RWPE1 (cell line): ENCODE measurements around the gene COL6A1.

Experiments
- CTCF ChIA-PET: fragments of 350-600 bp; sonication (Branson Sonifier 250); formaldehyde crosslinking; extraction: SDS; loops from one replicate; lab custom pipeline; 2021; lab: Yijun Ruan, JAX
- POLR2A ChIA-PET: fragments of 400-600 bp; formaldehyde crosslinking; extraction: SDS; loops from one replicate; lab custom pipeline; 2020; ENCODE audit warnings: antibody characterized with exemption; ENCODE audit not compliant: low non-redundant PET; lab: Yijun Ruan, JAX
- DNase-seq: peaks from one replicate; pipeline ENCODE4 v3.0.0; 2012; ENCODE audit warnings: low spot score
- H3K27ac ChIP-seq: fragments of 450-650 bp; 2 replicates; pipeline ENCODE4 v1.5.1; 2017
- TF ChIP-seq, protein P1 (sequence below): fragments of 450-650 bp; conservative IDR thresholded peaks from 2 replicates; pipeline ENCODE4 v1.5.1; 2017; ENCODE audit warnings: low read depth, mild to moderate bottlenecking

The COL6A1 gene

DNA sequence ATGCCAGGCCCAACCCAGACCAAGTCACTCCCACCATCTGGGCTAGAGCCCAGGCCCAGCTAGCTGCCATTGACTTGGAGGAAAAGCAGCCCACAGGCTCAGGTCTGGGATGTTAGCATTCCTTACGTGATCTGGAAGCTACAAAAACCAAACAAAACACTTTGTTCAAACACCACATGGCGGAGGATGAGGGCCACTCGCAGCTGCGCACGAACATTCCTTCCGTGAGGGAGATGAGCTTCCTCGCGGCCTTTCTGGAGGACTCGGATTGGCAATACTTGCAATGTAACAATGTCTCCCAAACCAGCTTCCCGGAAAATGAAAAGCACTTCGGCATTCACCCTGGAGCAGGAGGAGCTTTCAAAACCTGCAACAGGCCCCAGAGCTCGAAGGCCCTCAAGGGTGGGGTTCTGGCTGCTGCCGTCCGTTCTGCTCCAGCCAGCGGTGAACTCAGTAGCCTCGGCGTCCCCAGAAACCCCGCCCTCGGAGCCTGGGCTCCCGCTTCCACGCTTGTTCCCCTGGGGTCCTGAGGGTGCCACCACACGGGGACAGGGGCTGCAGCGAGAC, 40.5 kb downstream of the COL6A1 start:
- ChIA-PET CTCF (interaction anchor here (0.5 kb wide), 1 partner anchor 8 kb away, joined by 3 read pairs; no protein-coding TSS in a partner anchor), POLR2A (no interaction called here)
- TF ChIP-seq, protein P1, sequence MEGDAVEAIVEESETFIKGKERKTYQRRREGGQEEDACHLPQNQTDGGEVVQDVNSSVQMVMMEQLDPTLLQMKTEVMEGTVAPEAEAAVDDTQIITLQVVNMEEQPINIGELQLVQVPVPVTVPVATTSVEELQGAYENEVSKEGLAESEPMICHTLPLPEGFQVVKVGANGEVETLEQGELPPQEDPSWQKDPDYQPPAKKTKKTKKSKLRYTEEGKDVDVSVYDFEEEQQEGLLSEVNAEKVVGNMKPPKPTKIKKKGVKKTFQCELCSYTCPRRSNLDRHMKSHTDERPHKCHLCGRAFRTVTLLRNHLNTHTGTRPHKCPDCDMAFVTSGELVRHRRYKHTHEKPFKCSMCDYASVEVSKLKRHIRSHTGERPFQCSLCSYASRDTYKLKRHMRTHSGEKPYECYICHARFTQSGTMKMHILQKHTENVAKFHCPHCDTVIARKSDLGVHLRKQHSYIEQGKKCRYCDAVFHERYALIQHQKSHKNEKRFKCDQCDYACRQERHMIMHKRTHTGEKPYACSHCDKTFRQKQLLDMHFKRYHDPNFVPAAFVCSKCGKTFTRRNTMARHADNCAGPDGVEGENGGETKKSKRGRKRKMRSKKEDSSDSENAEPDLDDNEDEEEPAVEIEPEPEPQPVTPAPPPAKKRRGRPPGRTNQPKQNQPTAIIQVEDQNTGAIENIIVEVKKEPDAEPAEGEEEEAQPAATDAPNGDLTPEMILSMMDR, result no peak
- no peak for DNase-seq
- H3K27ac ChIP-seq, result no peak overlapping the region

DNA sequence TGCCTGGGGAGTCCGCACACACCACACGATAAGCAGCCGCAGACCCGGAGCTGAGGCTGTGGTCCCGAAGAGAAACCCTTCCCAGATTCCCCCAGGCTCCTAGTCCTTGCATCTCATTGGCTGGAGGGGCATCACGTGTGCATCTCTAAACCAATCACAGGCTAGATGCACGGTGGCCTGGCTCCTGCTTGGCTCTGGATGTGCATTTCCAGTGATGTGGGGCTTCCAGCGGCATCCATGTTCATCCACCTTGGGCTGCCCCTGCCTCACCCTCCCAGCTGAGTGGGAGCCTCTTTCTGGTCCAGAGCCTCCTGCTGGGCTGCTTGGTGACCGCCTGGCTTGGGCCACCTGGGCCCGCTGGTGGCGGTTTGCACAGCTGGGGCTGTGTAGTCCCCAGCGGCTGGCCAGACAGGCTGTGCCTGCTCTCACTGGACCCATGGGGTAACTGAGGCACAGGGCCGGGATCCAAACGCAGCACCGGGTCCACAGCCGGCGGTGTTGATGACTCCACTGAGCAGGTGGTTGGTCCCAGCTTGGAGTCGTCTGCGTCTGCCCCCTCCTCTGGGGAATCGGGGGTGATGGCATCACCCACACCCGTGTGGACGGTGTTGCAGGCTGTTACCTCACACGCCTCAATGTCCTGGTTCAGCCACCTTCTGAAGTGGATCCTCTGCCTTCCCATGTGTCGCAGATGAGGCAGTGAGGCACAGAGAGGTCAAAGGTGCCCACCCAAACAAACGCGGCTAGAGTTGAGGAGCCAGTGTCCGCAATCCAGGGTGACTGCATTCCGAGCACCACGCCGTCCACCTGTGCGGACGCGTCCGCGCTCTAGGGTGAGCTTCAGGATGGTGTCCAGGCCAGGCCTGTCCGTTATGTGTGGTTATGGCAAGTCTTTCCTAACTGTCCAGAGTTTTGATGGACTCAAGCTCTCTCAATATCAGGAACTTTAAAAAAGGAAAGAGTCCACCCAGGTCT, 41.3 kb downstream of the COL6A1 start:
- peak; percentile 14 for DNase-seq
- ChIA-PET POLR2A (no interaction called here), CTCF (interaction anchor here (0.7 kb wide), 1 partner anchor 13 kb away, joined by 3 read pairs; no protein-coding TSS in a partner anchor)
- H3K27ac ChIP-seq, result no peak overlapping the region
- TF ChIP-seq, protein P1, result no peak

DNA sequence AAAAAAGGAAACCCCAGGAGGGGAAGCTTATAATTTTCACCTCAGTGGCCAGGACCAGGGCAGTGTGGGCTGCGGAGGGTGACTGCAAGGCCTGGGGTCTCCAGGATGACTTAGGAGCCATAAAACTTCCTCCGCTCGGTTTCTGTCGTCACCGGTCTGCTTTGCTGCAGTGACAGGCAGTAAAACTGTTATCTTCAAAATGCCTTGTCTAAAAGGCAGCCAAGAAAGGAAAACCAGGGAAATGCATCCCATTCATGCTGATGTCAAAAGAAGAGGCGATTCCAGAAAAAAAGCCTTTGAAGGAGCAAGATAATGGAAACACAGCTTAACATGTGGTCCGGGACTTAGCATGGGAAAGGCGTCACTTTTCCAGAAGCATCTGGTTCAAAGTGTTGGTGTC, 42.0 kb downstream of the COL6A1 start:
- POLR2A ChIA-PET, result no interaction called here
- TF ChIP-seq, protein P1, result no peak
- CTCF ChIA-PET, result interaction anchor here (0.7 to 0.9 kb wide), 2 partner anchors 14 to 50 kb away, joined by 3 to 4 read pairs; no protein-coding TSS in a partner anchor
- no peak for DNase-seq
- no peak overlapping the region for H3K27ac ChIP-seq

DNA sequence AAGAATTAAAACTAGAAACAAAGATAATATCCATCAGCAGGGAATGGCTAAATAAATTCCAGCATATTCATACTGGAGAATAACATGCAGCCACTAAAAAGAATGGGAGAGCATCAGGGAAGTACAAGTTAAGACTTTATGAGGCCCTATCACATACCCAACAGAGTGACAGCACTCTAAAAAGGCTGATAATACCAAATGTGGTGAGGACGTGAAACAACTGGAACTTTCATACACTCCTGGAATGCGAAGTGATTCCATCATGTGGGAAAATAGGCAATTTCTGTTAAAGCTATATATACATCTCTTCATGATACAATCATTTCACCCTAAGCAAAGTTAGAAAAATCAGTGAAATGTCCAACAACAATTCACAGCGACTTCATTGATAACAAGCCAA, 42.6 kb downstream of the COL6A1 start:
- DNase-seq, result no peak
- no peak overlapping the region for H3K27ac ChIP-seq
- CTCF ChIA-PET, result interaction anchor here (0.9 kb wide), 1 partner anchor 50 kb away, joined by 4 read pairs; no protein-coding TSS in a partner anchor
- POLR2A ChIA-PET, result no interaction called here
- TF ChIP-seq, protein P1, result no peak

DNA sequence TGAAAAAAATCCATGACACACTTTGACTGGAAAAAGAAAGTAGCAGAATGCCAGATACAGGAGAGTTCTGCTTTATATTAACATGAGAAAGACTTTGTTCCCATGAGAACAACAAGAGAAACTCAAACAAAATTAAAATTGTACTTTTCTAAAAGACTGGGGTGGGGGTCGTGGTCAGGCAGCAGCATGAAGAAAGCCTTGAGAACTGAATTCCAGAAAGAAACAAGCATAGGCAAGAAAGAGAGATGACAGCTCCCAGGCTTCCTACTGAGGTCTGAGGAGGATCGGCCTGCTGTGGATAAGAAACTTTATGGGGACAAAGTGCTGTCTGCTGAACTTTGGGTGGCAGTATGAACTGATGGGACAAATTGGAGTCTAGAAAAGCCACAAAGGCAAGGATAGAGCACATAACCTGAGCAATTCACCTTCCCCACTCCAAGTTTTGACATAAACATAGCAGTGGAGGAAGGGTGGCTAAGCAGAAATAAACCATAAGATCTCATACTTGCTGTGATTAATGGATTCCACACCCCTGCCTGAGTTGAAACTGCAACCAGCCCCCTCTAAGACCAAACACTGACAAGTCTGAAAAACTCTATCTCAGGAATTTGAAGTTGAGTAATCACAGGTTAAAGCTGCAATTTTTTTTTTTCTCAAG, 43.7 kb downstream of the COL6A1 start:
- TF ChIP-seq, protein P1, result no peak
- DNase-seq, result peak; percentile 18
- ChIA-PET CTCF (no interaction called here), POLR2A (no interaction called here)
- no peak overlapping the region for H3K27ac ChIP-seq

DNA sequence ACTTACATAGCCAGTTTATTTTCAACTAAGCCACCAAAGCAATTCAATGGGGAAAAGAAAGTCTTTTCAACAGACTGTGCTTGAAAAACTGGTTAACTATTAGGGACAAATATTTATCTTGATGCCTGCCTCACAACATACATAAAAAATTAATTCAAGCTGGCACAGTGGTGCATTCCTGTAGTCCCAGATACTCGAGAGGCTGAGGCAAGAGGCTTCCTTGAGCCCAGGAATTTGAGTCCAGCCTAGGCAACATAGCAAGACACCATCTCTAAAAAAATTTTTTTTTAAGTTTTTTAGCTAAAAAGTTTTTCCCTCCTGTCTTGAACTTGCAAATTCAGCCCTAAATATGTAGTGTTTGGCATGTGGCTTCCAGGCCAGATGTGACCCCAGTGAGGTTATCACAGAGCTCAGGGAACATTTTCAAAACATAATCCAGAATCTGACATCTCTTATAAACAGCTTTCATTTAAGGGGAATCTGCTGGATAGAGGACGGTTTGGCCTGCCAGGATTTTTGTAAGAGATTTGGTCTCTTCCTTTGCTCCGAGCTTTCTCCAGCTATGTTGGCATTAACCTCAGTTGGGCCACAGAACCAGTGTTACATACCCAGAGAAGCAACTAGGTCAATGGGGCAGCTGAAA, 46.4 kb downstream of the COL6A1 start:
- no peak overlapping the region for H3K27ac ChIP-seq
- POLR2A ChIA-PET, result no interaction called here
- TF ChIP-seq, protein P1, result no peak
- DNase-seq, result no peak
- CTCF ChIA-PET, result interaction anchor here (0.6 to 0.8 kb wide), 2 partner anchors 61 to 183 kb away, joined by 3 to 4 read pairs; no protein-coding TSS in a partner anchor
